Activated effector memory CD4-positive, alpha-beta T cell treated with anti-CD3 and anti-CD28 coated beads, Interleukin-2, amount 50 U/mL, for 16 hours (primary cell): ENCODE results near the gene PRR12.

Experiments used
- DNase-seq: peaks from one replicate; pipeline ENCODE4 v3.0.0-alpha.2; 2020

The PRR12 gene

DNA sequence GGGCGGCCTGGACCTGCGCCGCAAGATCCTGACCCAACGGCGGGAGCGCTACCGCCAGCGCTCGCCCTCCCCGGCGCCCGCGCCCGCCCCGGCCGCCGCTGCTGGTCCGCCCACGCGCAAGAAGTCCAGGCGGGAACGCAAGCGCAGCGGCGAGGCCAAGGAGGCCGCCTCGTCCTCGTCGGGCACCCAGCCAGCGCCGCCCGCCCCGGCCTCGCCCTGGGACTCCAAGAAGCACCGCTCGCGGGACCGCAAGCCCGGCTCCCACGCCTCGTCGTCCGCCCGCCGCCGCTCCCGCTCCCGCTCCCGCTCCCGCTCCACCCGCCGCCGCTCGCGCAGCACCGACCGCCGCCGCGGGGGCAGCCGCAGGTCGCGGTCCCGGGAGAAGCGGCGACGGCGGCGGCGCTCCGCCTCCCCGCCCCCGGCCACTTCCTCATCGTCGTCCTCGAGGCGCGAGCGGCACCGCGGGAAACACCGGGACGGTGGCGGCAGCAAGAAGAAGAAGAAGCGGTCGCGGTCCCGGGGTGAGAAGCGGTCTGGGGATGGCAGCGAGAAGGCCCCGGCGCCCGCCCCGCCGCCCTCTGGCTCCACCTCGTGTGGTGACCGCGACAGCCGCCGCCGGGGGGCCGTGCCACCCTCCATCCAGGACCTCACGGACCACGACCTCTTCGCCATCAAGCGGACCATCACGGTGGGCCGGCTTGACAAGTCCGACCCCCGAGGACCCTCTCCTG is 61.0 kb downstream of the PRR12 start:
- DNase-seq, result no peak

DNA sequence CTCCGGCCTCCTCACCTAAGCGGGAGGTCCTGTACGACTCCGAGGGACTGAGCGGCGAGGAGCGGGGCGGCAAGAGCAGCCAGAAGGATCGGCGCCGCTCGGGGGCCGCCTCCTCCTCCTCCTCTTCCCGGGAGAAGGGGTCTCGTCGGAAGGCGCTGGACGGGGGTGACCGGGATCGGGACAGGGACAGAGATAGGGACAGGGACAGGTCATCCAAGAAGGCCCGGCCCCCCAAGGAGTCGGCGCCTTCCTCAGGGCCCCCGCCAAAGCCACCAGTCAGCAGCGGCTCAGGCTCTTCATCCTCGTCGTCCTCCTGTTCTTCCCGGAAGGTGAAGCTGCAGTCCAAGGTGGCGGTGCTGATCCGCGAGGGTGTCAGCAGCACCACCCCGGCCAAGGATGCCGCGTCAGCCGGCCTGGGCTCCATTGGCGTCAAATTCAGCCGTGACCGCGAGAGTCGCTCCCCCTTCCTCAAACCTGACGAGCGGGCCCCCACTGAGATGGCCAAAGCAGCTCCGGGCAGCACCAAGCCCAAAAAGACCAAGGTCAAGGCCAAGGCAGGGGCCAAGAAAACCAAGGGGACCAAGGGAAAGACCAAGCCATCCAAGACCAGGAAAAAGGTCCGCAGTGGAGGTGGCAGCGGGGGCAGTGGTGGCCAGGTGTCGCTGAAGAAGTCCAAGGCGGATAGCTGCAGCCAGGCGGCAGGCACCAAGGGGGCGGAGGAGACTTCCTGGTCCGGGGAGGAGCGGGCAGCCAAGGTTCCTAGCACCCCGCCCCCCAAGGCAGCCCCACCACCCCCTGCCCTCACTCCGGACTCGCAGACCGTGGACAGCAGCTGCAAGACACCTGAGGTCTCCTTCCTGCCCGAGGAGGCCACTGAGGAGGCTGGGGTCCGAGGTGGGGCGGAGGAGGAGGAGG is 61.8 kb downstream of the PRR12 start:
- DNase-seq, result no peak

DNA sequence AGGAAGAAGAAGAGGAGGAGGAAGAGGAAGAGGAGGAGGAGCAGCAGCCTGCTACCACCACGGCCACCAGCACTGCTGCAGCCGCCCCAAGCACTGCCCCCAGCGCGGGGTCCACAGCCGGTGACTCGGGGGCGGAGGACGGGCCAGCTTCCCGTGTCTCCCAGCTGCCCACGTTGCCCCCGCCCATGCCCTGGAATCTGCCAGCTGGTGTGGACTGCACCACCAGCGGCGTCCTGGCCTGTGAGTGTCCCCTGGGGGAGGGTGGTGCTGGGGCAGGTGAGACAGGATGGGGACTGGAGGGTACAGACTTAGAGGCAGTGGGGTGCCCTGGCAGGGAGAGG is 62.5 kb downstream of the PRR12 start:
- no peak for DNase-seq

DNA sequence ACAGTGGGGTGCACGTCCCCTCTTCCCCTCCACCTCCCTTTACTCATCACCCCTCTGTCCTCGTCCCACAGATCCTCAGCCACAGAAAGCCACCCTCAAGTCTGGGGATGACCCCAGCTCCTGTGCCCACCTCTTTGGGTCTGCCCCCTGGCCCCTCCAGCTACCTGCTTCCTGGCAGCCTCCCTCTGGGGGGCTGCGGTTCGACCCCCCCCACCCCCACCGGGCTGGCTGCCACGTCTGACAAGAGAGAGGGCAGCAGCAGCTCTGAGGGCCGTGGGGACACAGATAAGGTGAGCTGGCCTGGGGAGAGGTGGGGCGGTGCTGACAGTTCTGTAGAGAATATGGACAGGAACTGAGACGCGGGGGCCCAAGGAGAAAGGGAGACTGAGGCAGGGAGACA is 63.6 kb downstream of the PRR12 start:
- no peak for DNase-seq

DNA sequence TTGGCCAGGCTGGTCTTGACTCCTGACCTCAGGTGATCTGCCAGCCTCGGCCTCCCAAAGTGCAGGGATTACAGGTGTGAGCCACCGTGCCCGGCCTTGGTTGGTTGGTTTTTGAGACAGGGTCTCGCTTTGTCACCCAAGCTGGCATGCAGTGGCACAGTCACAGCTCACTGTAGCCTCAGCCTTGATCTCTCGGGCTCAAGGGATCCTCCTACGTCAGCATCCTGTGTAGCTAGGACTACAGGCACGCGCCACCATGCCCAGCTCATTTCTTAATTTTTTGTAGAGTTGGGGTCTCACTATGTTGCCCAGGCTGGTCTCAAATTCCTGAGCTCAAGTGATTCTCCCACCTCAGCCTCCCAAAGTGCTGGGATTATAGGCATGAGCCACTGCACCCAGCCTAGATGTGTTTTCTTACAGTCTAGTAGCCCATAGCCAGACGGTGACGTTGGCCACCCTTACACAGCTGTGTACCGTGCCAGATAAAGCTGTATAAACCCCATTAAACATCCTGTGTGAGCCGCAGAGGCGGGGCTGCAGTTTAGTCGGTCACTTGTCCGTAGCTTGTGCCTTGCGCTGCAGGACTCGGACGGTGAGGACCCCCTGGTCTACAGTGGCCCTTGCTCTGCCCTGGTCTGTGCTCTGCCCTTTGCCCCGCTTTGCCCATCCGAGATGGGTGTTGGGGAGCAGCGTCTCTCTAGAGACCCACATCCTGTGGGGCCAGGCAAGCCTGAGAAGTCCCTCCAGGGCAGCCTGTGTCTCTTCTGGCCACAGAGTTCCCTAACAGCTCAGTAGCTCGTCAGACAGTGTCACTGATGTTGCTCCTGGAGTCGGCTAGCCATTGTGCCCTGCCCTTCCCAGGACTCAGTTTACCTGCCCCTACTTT is 64.8 kb downstream of the PRR12 start:
- DNase-seq, result no peak

DNA sequence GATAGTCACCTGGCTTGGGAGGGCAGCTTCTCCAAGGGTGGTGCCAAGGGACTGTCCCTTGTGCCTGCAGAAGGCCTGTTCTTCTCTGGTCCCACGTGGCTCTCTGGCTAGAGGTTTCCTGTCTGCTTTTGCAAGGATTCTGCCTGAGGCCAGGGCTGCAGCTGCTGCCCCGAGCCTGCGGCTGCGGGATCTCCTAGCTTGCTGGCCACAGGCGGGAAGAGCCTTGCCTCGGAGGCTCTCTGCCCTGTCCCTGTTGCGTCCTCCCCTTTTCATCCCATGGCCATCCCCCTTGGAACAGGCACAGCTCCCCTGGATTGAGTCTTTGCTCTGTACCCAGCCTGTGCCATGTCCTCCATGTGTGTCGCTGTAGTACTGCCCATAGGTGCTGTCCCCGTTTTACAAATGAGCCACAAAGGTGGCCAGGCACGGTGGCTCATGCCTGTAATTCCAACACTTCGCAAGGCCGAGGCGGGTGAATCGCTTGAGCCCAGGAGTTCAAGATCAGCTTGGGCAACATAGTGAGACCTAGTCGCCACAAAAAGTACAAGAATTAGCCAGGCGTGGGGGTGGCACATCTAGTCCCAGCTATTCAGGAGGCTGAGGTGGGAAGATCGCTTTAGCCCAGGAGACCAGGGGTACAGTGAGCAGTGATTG is 65.6 kb downstream of the PRR12 start:
- no peak for DNase-seq

DNA sequence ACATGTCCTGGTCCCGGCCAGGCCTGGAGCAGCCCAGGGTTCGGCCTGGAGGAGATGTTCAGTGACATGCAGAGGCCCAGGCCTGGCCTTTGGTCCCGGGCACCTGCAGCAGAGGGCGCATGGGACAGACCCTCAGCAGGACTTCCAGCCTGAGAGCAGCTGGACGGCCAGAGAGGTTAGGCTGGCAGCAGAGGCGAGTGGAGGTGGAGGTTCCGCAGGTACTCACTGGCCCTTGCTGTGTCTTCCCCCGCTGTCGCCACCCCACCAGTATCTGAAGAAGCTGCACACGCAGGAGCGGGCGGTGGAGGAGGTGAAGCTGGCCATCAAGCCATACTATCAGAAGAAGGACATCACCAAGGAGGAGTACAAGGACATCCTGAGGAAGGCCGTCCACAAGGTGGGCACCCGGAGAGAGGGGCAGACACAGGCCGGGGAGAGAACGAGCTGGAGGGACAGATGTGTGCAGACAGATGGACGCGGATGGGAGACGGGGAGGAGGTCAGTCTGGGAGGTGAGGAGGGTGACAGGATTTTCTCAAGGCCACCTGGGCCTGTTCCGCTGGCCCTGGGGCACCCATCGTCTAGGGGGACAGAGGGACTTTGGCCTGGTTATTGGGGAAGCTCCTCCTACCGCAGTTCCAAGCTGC is 66.6 kb downstream of the PRR12 start:
- no peak for DNase-seq

DNA sequence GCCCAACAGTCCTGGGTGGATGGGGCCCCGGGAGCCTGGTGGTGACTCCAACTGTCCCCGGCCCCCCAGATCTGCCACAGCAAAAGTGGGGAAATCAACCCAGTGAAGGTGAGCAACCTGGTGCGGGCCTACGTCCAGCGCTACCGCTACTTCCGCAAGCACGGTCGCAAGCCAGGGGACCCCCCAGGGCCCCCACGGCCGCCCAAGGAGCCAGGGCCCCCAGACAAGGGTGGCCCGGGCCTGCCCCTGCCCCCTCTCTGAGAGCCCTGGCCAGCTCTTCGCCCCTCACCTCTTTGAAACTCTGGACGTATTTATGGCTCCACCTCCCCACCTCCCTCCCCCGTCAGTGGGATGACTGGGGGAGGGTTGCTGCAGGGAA is 67.1 kb downstream of the PRR12 start:
- DNase-seq, result no peak

DNA sequence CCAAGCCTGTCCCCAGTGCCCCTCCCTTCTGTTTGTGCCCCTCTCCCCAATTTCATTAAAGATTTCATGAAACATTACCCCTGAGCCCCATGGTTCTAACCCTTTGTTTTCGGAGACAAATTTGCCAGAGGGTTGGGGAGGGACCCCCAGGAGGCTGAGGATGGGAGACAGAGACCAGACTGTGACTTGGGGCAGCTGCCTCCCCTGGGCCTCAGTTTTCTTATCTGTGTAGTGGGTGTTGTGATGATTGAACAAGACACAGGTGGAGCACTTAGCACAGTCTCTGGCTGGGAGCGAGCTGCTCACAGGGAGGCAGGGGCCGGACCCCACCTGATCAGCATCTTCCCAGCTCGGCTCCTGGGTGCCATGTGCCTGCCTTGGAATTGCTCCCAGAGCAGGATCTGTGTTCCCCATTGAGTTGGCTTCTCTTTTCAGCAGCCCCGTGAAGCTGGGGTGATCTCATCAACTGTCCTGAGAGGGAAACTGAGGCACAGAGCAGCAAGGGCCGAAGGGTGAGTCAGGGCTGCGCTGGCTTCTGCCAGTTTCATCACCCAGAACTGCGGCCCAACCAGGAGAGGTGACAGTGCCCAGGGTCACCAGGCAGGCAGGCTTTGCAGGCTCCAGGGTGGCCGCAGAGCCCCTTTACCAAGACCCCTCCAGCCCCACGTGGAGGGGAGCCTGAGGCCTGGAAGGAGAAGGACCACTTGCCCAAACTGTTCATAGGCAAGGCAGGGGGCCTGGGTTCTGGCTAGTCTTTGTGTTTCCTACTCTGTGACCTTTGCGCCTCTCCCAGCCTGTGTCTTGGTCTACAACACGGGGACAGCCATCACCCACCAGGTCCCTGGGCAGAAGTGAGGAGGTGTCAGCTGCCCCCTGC is 67.8 kb downstream of the PRR12 start:
- DNase-seq, result no peak

DNA sequence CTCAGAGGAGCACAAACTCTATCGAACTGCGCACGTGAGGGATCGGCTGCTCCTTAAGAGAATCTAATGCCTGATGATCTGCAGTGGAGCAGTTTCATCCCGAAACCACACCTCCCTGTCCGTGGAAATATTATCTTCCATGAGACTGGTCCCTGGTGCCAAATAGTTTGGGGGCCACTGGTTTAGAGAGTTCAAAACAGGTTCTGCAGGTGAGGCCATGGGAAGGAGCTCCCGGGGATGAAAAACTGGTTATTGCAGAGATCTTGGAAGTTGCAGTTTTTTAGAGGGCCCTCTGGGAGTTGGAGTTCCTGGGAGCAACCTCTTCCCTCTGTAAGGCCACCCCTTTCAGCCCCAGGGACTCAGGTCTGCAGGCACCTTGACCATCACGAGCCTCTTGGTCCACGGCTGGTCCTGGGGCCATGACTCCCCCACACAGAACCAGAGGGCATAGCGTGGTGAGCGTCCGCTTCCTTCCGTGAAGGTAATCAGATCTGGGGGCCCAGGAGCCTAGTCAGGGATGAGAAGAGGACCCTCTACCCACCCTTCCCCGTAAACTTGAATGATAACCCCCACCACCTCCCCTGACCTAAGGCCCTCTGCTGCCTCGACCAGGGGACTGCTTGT is 69.5 kb downstream of the PRR12 start:
- no peak for DNase-seq

DNA sequence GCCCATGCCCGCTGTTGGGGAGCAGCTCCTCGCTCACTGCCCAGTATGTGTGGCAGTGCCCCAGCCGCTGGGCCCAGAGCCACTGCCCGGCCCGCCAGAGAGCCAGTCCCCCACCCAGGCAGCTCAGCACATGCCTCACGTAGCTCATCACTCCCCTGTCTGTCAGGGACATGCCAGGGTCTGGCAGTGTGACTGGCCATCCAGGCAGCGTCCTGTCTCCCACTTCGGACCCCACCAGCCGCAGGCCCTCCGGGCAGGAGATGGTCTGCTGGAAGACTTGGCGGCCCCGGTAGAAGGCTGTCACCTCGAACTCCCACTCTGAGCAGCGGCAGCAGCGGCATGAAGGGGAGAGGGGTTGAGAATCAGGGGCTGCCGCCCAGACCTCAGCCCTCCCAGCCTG is 71.0 kb downstream of the PRR12 start:
- no peak for DNase-seq

DNA sequence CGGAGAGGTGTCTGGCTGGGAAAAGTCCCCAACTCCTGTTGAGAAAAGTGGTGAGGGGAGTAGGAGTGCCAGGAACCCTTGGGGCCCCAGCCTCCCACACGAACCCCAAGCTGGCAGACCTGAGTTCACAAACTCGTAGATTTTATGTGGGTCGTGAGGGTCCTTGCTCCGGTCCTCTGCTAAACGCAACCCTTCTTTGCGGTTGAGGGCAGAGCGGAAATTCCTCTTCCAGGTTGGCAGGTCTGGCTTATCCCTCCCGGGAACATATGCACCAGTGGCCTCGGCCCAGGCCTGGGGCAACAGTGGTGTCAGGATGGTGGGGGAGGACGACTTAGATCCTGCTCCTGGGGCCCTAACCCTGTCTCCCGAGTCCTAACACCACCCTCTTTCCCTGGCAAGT is 72.2 kb downstream of the PRR12 start:
- no peak for DNase-seq

DNA sequence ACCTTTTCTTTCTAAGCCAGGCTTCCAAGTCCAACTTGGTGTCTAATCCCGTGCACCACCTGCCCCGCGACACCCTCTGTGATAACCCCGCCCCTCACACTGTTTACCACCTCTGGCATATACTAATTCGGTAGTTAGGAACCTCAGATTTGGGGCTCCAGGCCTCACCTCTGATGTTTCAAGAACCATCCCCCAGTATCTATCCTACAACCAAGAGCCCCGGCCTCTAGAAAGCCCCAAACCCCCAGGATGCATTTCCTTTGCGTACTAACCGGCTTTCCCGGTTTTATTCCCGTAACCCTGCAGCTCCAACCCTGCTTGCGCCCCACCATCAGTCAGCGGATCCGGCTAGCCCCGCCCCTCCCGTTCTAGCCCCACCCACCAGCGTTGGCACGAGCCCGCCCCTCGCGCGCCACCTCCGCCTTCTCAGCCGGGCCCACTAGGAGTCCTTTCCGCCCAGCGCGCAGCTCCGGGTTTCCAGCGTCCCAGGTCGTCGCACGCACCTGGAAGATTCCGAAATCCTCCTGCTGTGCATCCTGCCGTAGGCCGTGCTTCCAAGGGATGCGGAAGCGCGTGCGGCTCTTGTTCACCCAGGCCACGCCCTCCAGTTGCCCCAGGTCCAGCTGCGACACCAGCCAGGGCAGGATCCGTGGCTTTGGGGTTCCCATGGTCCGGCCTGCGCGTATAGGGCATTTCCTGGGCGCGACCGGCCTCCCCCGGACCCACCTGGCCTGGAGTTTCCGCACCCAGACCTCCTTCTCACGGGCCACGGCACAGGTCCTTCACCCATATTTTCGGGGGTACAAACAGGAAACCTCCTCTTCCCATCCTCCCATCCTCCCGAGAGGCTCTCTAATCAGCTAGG is 73.4 kb downstream of the PRR12 start:
- peak; percentile 96 for DNase-seq

DNA sequence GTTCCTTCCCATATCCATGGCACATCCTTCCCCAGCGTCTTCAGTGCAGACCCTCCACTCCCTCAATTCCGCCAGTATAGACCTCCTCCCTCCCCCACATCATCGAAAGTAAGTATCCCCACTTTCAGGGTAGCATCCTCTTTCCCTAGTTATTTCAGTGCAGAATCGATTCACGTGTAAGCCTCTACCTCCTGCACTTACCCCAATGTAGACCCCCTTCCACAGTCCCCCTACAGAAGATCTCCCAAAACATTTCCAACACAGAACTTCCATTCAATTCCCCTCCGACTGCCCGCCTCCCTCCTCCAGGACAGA is 74.0 kb downstream of the PRR12 start:
- DNase-seq, result no peak

DNA sequence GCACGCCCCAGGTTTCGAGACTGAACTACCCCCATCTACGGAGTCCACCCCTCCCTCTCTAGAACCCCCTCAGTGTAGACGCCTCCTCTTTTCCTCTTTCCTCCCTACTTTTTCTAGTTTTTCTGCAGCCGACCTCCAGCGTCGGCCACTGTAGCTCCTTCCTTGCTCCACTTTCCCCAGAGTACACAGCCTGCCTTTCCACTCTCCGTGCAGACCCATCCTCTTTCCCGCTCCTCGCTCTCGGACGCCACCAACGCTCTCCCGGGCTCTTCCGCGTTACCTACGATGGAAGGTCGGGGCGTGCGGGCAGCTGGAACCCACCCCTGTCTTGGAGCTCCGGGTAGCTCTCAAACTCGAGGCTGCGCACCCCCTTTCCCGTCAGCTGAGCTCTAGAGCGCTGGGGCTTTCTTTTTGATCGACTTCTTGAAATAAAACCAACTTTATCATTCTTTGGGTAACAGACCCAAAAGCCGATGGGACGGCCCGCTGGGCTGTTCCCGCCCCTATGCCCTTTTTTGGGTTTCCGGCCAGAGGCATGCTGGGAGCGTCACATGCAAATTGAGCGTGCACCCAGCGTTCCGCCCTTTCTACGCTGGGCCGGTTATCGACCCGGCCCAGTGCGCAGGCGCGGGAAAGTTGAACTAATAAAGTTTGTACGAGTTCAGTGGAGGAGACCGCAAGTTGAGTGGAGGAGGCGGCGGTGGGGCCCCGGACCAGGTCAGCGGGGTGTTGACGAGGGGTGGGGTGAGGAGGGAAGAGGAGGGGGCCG is 74.6 kb downstream of the PRR12 start, which contains the start of the genes BCL2L12 and IRF3:
Gene BCL2L12, plus strand, starts transcription at position 583 of the 769 bp plus-strand sequence. CDS start 760 bp downstream, outside the sequence.
Gene IRF3, minus strand, starts transcription at position 507 of the 769 bp plus-strand sequence. CDS start 1,019 bp downstream, outside the sequence.
- peak; percentile 100 for DNase-seq

DNA sequence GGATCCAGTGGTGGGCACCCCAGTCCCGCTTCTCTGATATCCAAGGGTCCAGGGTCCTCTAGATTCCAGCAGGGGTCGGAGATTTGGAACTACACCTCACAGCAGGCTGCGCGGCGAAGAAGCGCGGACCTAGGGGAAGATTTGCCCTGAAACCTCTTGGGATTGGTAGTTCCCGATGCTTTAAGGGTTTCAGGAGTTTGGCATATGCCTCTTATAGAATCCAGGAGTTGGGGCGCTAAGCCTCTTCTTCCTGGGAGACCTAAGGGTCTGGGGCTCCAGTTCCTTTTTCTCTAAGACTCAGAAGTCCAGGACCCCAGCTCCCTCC is 75.1 kb downstream of the PRR12 start:
- no peak for DNase-seq

DNA sequence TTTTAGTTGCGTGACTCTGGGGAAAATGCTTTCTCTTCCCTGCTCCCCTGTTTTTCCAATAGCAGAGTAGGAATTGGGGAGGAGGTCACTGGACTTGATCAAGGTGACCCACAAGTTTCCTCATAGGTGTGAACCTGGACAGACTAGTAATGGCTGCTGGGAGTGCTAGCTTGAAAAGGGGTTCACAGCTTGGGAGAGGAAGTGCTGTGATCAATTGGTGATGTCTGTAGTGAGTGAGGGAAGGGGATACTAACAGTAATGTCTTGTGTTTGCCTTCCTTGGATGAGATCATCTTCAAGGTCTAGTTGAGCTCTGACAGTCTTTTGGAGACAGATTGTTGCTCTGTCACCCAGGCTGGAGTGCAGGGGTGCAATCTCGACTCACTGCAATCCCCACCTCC is 76.5 kb downstream of the PRR12 start:
- DNase-seq, result no peak

DNA sequence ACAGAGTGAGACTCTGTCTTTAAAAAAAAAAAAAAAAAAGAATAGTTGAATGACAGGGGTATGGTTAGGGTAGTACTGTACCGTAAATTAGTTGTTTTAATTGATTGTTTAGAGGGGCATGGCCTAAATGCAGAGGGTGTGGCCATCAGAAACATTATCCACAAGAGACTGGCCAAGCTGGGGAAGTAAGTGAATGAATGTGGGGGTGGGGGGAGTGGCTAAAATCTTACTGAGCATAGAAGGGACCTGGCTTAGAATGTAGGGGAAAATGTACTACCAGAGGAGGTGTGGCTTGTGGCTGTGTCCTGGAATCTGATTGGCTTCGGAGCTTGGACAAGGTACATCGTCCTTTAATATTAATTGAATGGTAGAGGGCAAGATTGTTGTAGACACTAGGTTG is 78.5 kb downstream of the PRR12 start:
- no peak for DNase-seq
